Measurements from ENCODE around the gene CD74. TPM values are rescaled to one million over a fixed set of nuclear protein-coding genes. Genes with fewer than 3 reads are reported as not detected.
A peak's percentile ranks its signal among the peaks of the same experiment; 100 is the strongest.
"Not testable (repeated sequence)": the region's sequence is repeated elsewhere in the genome, so short reads cannot be mapped to it uniquely, and the experiment has no call there.

The CD74 gene
- total and polyA plus RNA-seq, 2 of the 8 experiments (the other 6 are each of a cell fraction or from before 2014, with no cell fraction given) = 45.9 to 61.0 TPM

- H3K18ac ChIP-seq (ENCODE audit: extremely low read depth, low read length); H4K8ac ChIP-seq (ENCODE audit: extremely low read depth, insufficient read depth, low read length); H3K4me2 ChIP-seq (ENCODE audit: insufficient read depth in 1 of 2, low read depth in 2 of 2, low read length in 2 of 2); H2BK5ac ChIP-seq (ENCODE audit: low read depth, low read length); H3K36me3 ChIP-seq (ENCODE audit: control insufficient read depth in 2 of 4, insufficient read depth in 4 of 4, low read length in 3 of 4); H2BK20ac ChIP-seq (ENCODE audit: low read length); H4K20me1 ChIP-seq (replicated peaks in 1 of 2; ENCODE audit: control insufficient read depth in 1 of 2, insufficient read depth in 2 of 2, low read length in 2 of 2); H2BK12ac ChIP-seq (ENCODE audit: low read depth, low read length); FAIRE-seq; DNase-seq (ENCODE audit: low read depth in 1 of 2, low spot score in 2 of 2); H2AK5ac ChIP-seq (ENCODE audit: low read depth, low read length); H2BK120ac ChIP-seq (replicated peaks; ENCODE audit: low read depth, low read length); H3K4me3 ChIP-seq (ENCODE audit: extremely low read depth in 1 of 4, insufficient read depth in 2 of 4, low read depth in 3 of 4, low read length in 4 of 4); H4K5ac ChIP-seq (ENCODE audit: insufficient read length, low read depth, low read length); H3K9ac ChIP-seq (replicated peaks in 1 of 4; ENCODE audit: extremely low read depth in 1 of 4, low read depth in 3 of 4, low read length in 3 of 4); H3K9me3 ChIP-seq (ENCODE audit: insufficient read depth in 2 of 2, low read depth in 1 of 2, low read length in 1 of 2); H3K56ac ChIP-seq (replicated peaks; ENCODE audit: insufficient read length, low read depth, low read length); H3K14ac ChIP-seq (ENCODE audit: insufficient read length); H3K23me2 ChIP-seq (ENCODE audit: low read depth, low read length); H3K23ac ChIP-seq (ENCODE audit: insufficient read length); H4K91ac ChIP-seq (replicated peaks; ENCODE audit: insufficient read length, low read length); H3K79me1 ChIP-seq (ENCODE audit: low read depth, low read length); H3K79me2 ChIP-seq (ENCODE audit: control insufficient read depth in 1 of 2, insufficient read depth in 2 of 2, low read length in 2 of 2); H3K27ac ChIP-seq (ENCODE audit: low read depth, low read length); H3K27me3 ChIP-seq (replicated peaks in 1 of 4; ENCODE audit: control insufficient read depth in 3 of 4, extremely low read depth in 1 of 4, insufficient read depth in 3 of 4, low read length in 3 of 4); H3K4ac ChIP-seq (replicated peaks; ENCODE audit: insufficient read length, low read depth, low read length): not testable (repeated sequence)
- Histone ChIP-seq H3K4me1 (replicated peaks in 1 of 4; ENCODE audit: control insufficient read depth in 3 of 4, insufficient read depth in 4 of 4, low read length in 3 of 4) (peaks cover 8 to 22% (median 12%) of the 10 kb centered on the region in 4 experiments; a peak in 6 of 7 replicates), H2AFZ (ENCODE audit: low read length) (0 out of 2 replicates have a peak overlapping the region, but pooled peaks have one; percentile 42), H2BK15ac (ENCODE audit: low read length) (peak overlapping the region; percentile 88; the same call in 1 of the 2 replicates)
- CTCF ChIA-PET (ENCODE audit: partially characterized antibody) = interaction anchor here (0.7 to 4.4 kb wide), 9 partner anchors 15 to 36 kb away, joined by 3 to 43 read pairs (median 4); no protein-coding TSS in a partner anchor
- POLR2A ChIA-PET (ENCODE audit: partially characterized antibody) = interaction anchor here (0.8 to 4.8 kb wide), 10 partner anchors 8 to 35 kb away, joined by 3 to 30 read pairs (median 6); partner anchors contain the start of gene RPS14
- WGBS, 2 experiments (ENCODE audit: extremely low coverage in 1 of 2, insufficient coverage in 1 of 2, insufficient read length in 1 of 2, insufficient replicate concordance in 2 of 2, low coverage in 1 of 2, low lambda C conversion rate in 2 of 2, missing lambda C conversion rate in 1 of 2) = 94% methylated on average over 16 of the region's 16 CpGs; no CpG with 5 or more reads in 1 of the 2 experiments
Measured at GRCh38 chr5:150413902-150414790, 1.4 kb upstream of the CD74 start.
